ENCODE measurements around the gene SPATA18. TPM values are rescaled to one million over a fixed set of nuclear protein-coding genes. Genes with fewer than 3 reads are reported as not detected.

The SPATA18 gene
- total RNA-seq, 1 experiment from 2014 or later, result 0.47 TPM

DNA sequence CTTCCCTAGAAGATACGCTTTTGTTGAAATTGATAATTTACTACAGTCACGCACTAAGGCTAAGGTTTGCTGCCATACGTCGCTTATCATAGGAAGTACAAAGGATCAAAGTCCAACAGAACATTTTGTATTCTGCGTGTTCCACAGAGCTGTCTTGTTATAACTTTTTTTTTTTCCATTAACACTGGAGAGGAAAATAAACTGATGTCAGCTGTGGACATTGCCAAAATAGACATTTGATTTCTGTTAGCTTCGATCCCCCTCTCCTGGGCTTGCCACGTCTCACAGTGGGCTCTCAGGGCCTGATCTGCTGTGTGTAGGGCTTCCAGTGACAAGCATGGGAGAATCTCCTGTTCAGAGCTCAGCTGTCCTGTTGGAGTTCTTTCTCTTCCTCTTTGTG, 93.3 kb downstream of the SPATA18 start:
- no peak for ATAC-seq

More for the DNA sequence above, 93.3 kb downstream of the SPATA18 start:
- intact Hi-C loops (cut with micrococcal nuclease), result no loop called here
- Histone ChIP-seq H3K4me1 (ENCODE audit: control insufficient read depth in 1 of 2, insufficient read depth in 2 of 2, low read length in 2 of 2) (no peaks in the 10 kb centered on the region), H3K4me3 (replicated peaks in 1 of 2; ENCODE audit: low read depth in 1 of 2, low read length in 2 of 2) (no peak overlapping the region), H2AFZ (ENCODE audit: low read depth, low read length, poor library complexity, severe bottlenecking) (no peak overlapping the region), H4K20me1 (ENCODE audit: insufficient read depth) (no peaks in the 10 kb centered on the region), H3K27me3 (ENCODE audit: insufficient read depth, low read length) (0 out of 2 replicates have a peak, but pooled peaks cover 3% of the 10 kb centered on the region), H3K79me2 (ENCODE audit: insufficient read depth, low read length) (no peaks in the 10 kb centered on the region), H3K9me2 (ENCODE audit: insufficient read depth) (no peaks in the 10 kb centered on the region), H3K9ac (ENCODE audit: low read length) (no peak overlapping the region), H3K36me3 (ENCODE audit: control insufficient read depth in 1 of 2, insufficient read depth in 2 of 2, low read length in 2 of 2) (no peaks in the 10 kb centered on the region), H3K9me3 (ENCODE audit: control insufficient read depth in 1 of 2, insufficient read depth in 1 of 2, low read depth in 1 of 2, low read length in 2 of 2) (no peaks in the 10 kb centered on the region), H3K4me2 (ENCODE audit: low read length) (no peak overlapping the region), H3K27ac (ENCODE audit: low read depth, low read length) (no peak overlapping the region)
- ChIA-PET POLR2A (no interaction called here), CTCF (no interaction called here), RAD21 (ENCODE audit: low non-redundant PET in 1 of 2, low total read pairs in 2 of 2, uncharacterized antibody in 2 of 2, unreplicated experiment in 2 of 2) (no interaction called here)
- BruUV-seq (replicated peaks), result no TSS peak
- DNase-seq (ENCODE audit: low read depth, low spot score), result no peak
- TF ChIP-seq, protein P1, sequence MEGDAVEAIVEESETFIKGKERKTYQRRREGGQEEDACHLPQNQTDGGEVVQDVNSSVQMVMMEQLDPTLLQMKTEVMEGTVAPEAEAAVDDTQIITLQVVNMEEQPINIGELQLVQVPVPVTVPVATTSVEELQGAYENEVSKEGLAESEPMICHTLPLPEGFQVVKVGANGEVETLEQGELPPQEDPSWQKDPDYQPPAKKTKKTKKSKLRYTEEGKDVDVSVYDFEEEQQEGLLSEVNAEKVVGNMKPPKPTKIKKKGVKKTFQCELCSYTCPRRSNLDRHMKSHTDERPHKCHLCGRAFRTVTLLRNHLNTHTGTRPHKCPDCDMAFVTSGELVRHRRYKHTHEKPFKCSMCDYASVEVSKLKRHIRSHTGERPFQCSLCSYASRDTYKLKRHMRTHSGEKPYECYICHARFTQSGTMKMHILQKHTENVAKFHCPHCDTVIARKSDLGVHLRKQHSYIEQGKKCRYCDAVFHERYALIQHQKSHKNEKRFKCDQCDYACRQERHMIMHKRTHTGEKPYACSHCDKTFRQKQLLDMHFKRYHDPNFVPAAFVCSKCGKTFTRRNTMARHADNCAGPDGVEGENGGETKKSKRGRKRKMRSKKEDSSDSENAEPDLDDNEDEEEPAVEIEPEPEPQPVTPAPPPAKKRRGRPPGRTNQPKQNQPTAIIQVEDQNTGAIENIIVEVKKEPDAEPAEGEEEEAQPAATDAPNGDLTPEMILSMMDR (IDR thresholded peaks at IDR 0.05 in 2 of 3, conservative IDR thresholded peaks at IDR 0.05 in 1 of 3; ENCODE audit: borderline replicate concordance in 1 of 3, insufficient read depth in 1 of 3, low read depth in 2 of 3, low read length in 2 of 3), result no peak
- TF ChIP-seq SRF (IDR thresholded peaks at IDR 0.05; ENCODE audit: low read depth) (no peak), EGR1 (IDR thresholded peaks at IDR 0.05; ENCODE audit: low read depth) (no peak), RAD21 (IDR thresholded peaks at IDR 0.05; ENCODE audit: low read depth) (no peak), CEBPB (IDR thresholded peaks at IDR 0.05; ENCODE audit: low read depth) (no peak), POLR2A (IDR thresholded peaks at IDR 0.05; ENCODE audit: borderline replicate concordance, extremely low read depth, insufficient read depth, insufficient read length) (no peak), SP1 (IDR thresholded peaks at IDR 0.05; ENCODE audit: low read depth) (no peak), EZH2phosphoT487 (IDR thresholded peaks at IDR 0.05; ENCODE audit: borderline replicate concordance) (no peak), EZH2 (IDR thresholded peaks at IDR 0.05) (no peak), JUND (IDR thresholded peaks at IDR 0.05) (no peak), TCF7L2 (IDR thresholded peaks at IDR 0.05; ENCODE audit: borderline replicate concordance, extremely low read depth, insufficient read depth, insufficient read length) (no peak), SIN3A (IDR thresholded peaks at IDR 0.05; ENCODE audit: low read depth) (no peak), YY1 (IDR thresholded peaks at IDR 0.05; ENCODE audit: extremely low read depth, insufficient replicate concordance, low read depth, low read length) (no peak)
- TF ChIP-seq, protein P2, sequence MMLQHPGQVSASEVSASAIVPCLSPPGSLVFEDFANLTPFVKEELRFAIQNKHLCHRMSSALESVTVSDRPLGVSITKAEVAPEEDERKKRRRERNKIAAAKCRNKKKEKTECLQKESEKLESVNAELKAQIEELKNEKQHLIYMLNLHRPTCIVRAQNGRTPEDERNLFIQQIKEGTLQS (IDR thresholded peaks at IDR 0.05), result no peak
- TF ChIP-seq, protein P3, sequence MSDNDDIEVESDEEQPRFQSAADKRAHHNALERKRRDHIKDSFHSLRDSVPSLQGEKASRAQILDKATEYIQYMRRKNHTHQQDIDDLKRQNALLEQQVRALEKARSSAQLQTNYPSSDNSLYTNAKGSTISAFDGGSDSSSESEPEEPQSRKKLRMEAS (IDR thresholded peaks at IDR 0.05), result no peak

Other genes with a start within 250 kb of the SPATA18 start
- gene DCUN1D4, start 208.2 kb upstream of the SPATA18 start, total RNA-seq (2021; ENCODE audit: unreplicated experiment), result 50.2 TPM
- gene LRRC66, start 30.9 kb upstream of the SPATA18 start, total RNA-seq (2021; ENCODE audit: unreplicated experiment), result 0.12 TPM
- 18.3 TPM for gene SGCB, start 13.0 kb upstream of the SPATA18 start, total RNA-seq (2021; ENCODE audit: unreplicated experiment)